Left lung (tissue), 10 donors: ENCODE results near the gene PICALM. TPM values are rescaled to one million over a fixed set of nuclear protein-coding genes. Genes with fewer than 3 reads are reported as not detected.
"Not testable (repeated sequence)": the region's sequence is repeated elsewhere in the genome, so short reads cannot be mapped to it uniquely, and the experiment has no call there.

ENCODE experiments used
- ATAC-seq: fragments of 200-7000 bp; cut with Tn5 transposase; one replicate; pipeline ENCODE4 v1.9.1; 2020; ENCODE audit warnings: moderate library complexity
- DNase-seq, 4 donors: peaks; one replicate each; pipeline ENCODE4 v3.0.0-alpha.2; 2013 to 2020
- H3K27ac ChIP-seq, 2 donors: fragments of 200-600 bp; sonication (generic) in 1 of 2; one replicate each; pipeline versions ENCODE4 v1.5.0 to v1.8.0; 2020 to 2021
- H3K27me3 ChIP-seq, 2 donors: fragments of 200-600 bp; sonication (generic) in 1 of 2; one replicate each; pipeline versions ENCODE4 v1.5.0 to v1.8.0; 2020 to 2021
- H3K36me3 ChIP-seq, 2 donors: fragments of 200-600 bp; sonication (generic) in 1 of 2; one replicate each; pipeline versions ENCODE4 v1.5.0 to v1.8.0; 2020 to 2021
- H3K4me1 ChIP-seq, 2 donors: fragments of 200-600 bp; one replicate each; pipeline ENCODE4 v1.8.0; 2021
- H3K4me3 ChIP-seq, 2 donors: fragments of 200-600 bp; sonication (generic) in 1 of 2; one replicate each; pipeline versions ENCODE4 v1.5.0 to v1.8.0; 2020 to 2021; ENCODE audit warnings: mild to moderate bottlenecking in 1 of 2
- H3K9me3 ChIP-seq, 2 donors: fragments of 200-600 bp; sonication (generic) in 1 of 2; one replicate each; pipeline versions ENCODE4 v1.5.0 to v1.8.0; 2020 to 2021
- CTCF ChIP-seq, 2 donors: fragments of 200-600 bp; sonication (generic) in 1 of 2; IDR thresholded peaks; one replicate each; pipeline versions ENCODE4 v1.5.0 to v1.8.0; 2021; ENCODE audit warnings: antibody characterized with exemption in 2 of 2
- intact Hi-C, 2 donors: fragments of 100-400 bp; cut with DNase I; formaldehyde crosslinking; loops; one replicate each; pipeline versions ENCODE4 v1.11.2 to v1.14.2; 2022
- polyA plus RNA-seq, 6 donors: library from polyadenylated mRNA; unstranded; fragments of 120-200 nt; gene quantifications; one replicate each; pipeline ENCODE4 v1.2.1, GENCODE V29; 2013; ENCODE audit not compliant: insufficient read length in 6 of 6
- total RNA-seq, 2 donors: library from RNA; stranded (reverse); fragmentation: NEBNext Ultra II Directional; extraction: Animal tissue kit (Norgen Biotek cat#: 25700); gene quantifications; one replicate each; pipeline ENCODE4 v1.2.1, GENCODE V29; 2021
- donor health status: DM: no; HTN: yes; CAD: no.
- donor health status: DM: no; HTN: no; CAD: no.

The PICALM gene
- total and polyA plus RNA-seq, 8 donors = 159 to 216 (median 182) TPM

- intact Hi-C loops = no loop called here
- Histone ChIP-seq H3K4me1 (peaks cover 0 to 15% of the 10 kb centered on the region in 2 donors), H3K27ac (peak overlapping the region in 1 of 2 donors; percentile 7), H3K4me3 (no peak overlapping the region), H3K9me3 (no peaks in the 10 kb centered on the region), H3K36me3 (no peaks in the 10 kb centered on the region), H3K27me3 (no peaks in the 10 kb centered on the region)
- DNase-seq = no peak
- no peak for TF ChIP-seq CTCF (IDR thresholded peaks at IDR 0.05)
- ATAC-seq = peak; percentile 73
Measured at GRCh38 chr11:86116386-86116726, 47.5 kb upstream of the PICALM start.

- Histone ChIP-seq H3K4me3 (no peak overlapping the region), H3K36me3 (no peaks in the 10 kb centered on the region), H3K27ac (peak overlapping the region in 1 of 2 donors; percentile 7), H3K4me1 (peaks cover 0 to 15% of the 10 kb centered on the region in 2 donors), H3K27me3 (no peaks in the 10 kb centered on the region), H3K9me3 (no peaks in the 10 kb centered on the region)
- intact Hi-C loops = no loop called here
- ATAC-seq (peak; percentile 44), DNase-seq (no peak)
- TF ChIP-seq CTCF (IDR thresholded peaks at IDR 0.05) = no peak
Measured at GRCh38 chr11:86115542-86116385, 46.9 kb upstream of the PICALM start.

GRCh38 chr11:86108890-86109638, 40.2 kb upstream of the PICALM start:
- ATAC-seq = peak; percentile 64

GRCh38 chr11:86108191-86108590, 39.3 kb upstream of the PICALM start:
- Histone ChIP-seq H3K27me3 (no peaks in the 10 kb centered on the region), H3K9me3 (no peaks in the 10 kb centered on the region), H3K4me3 (no peak overlapping the region), H3K4me1 (no peaks in the 10 kb centered on the region), H3K27ac (no peak overlapping the region), H3K36me3 (no peaks in the 10 kb centered on the region)
- no peak for TF ChIP-seq CTCF (IDR thresholded peaks at IDR 0.05)
- intact Hi-C loops = no loop called here
- ATAC-seq (no peak), DNase-seq (no peak)

More at GRCh38 chr11:86108890-86109638, 40.2 kb upstream of the PICALM start:
- Histone ChIP-seq H3K36me3 (no peaks in the 10 kb centered on the region), H3K4me1 (no peaks in the 10 kb centered on the region), H3K27ac (no peak overlapping the region), H3K27me3 (no peaks in the 10 kb centered on the region), H3K9me3 (no peaks in the 10 kb centered on the region), H3K4me3 (no peak overlapping the region)
- intact Hi-C loops = no loop called here
- DNase-seq = no peak
- no peak for TF ChIP-seq CTCF (IDR thresholded peaks at IDR 0.05)

- Histone ChIP-seq H3K9me3 (no peaks in the 10 kb centered on the region), H3K4me1 (no peaks in the 10 kb centered on the region), H3K4me3 (no peak overlapping the region), H3K36me3 (no peaks in the 10 kb centered on the region), H3K27ac (no peak overlapping the region), H3K27me3 (no peaks in the 10 kb centered on the region)
- intact Hi-C loops = no loop called here
- no peak for TF ChIP-seq CTCF (IDR thresholded peaks at IDR 0.05)
- no peak for ATAC-seq
- no peak for DNase-seq
Measured at GRCh38 chr11:86106916-86107315, 38.0 kb upstream of the PICALM start.

GRCh38 chr11:86106031-86106430, 37.1 kb upstream of the PICALM start:
- ATAC-seq, H3K27ac ChIP-seq, H3K4me3 ChIP-seq, DNase-seq, H3K27me3 ChIP-seq, H3K4me1 ChIP-seq, H3K9me3 ChIP-seq, intact Hi-C loops, H3K36me3 ChIP-seq: not testable (repeated sequence)

- ATAC-seq, H3K27me3 ChIP-seq, H3K9me3 ChIP-seq, H3K4me3 ChIP-seq, DNase-seq, H3K27ac ChIP-seq, intact Hi-C loops, H3K36me3 ChIP-seq, H3K4me1 ChIP-seq: not testable (repeated sequence)
Measured at GRCh38 chr11:86105601-86106000, 36.7 kb upstream of the PICALM start.
